Fibroblast of the aortic adventitia (primary cell): ENCODE measurements around the gene DBF4. TPM values are rescaled to one million over a fixed set of nuclear protein-coding genes. Genes with fewer than 3 reads are reported as not detected.
"Not testable (repeated sequence)": the region's sequence is repeated elsewhere in the genome, so short reads cannot be mapped to it uniquely, and the experiment has no call there.

ENCODE experiments used
- DNase-seq: peaks from one replicate; pipeline ENCODE4 v3.0.0-alpha.2; 2010; ENCODE audit warnings: low read depth
- H3K4me3 ChIP-seq: 2 replicates; pipeline ENCODE4 v1.5.1; 2011; ENCODE audit warnings: low read depth, mild to moderate bottlenecking, control low read depth, low read length, moderate library complexity
- CTCF ChIP-seq: IDR thresholded peaks from 2 replicates; pipeline ENCODE4 v1.5.1; 2011; ENCODE audit warnings: mild to moderate bottlenecking, low read length, control low read depth, inconsistent platforms; ENCODE audit not compliant: insufficient read depth
- total RNA-seq: library from RNA; depleted of rRNA; stranded (reverse); fragments of >200 nt; gene quantifications from 2 replicates; pipeline ENCODE4 v1.2.3, GENCODE V29; 2012; ENCODE audit warnings: low replicate concordance

The DBF4 gene
- total RNA-seq, 1 donor = 38.8 TPM

DNA sequence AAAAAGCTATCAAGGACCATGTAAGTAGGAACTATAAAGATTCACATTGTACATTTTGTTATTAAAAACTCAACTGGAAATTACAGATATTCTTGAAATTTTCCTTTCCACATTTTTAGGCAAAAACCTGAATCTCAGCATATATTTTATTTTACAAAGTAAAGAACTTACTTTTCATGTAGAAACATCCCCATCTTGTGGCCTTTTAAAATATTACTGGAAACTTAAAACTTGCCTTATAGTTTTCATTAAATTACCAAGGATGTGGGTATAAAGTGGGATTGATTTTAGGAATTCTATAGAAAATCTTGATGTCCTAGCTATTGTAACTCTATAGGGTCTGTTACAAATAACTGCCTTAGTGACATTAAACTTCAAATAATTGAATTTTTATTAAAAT is 10.6 kb downstream of the DBF4 start:
- DNase-seq = peak; percentile 76
- no peak overlapping the region for H3K4me3 ChIP-seq
- TF ChIP-seq CTCF = peak; percentile 33

DNA sequence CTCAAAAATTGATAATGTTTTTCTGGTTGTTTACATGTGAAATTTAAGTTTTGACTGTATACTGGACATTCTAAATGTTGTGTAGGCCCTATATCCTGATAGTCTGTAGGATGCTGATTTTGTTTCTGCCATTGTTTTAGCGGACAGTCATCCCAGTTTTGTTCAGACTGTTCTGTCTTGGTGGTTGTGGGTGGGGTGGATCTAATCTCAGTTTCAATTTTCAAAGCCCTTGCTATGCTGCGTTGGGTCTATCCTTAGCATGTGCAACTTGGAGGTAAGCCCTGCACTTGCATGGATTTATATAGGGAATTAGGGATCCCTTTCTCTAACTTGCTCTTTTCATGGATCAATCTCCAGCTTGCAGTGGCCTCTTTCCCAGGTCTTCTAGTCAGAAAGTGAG is 19.1 kb downstream of the DBF4 start:
- TF ChIP-seq CTCF = no peak
- DNase-seq = no peak
- H3K4me3 ChIP-seq = no peak overlapping the region

DNA sequence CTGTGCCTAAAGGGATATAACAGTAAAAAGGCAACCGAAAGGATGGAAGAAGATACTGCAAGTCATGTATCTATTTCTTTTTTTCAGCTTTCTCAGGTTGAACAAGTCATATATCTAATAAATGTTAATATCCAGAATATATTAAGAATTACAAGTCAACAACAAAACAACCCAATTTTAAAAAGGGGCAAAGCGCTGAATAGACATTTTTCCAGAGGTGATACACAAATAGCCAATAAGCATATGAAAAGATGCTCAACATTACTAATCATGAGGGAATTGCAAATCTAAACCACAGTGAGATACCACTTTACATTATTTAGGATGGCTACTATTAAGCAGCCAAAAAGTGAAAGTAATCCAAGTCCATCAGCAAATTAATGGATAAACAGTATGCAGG is 23.0 kb downstream of the DBF4 start:
- no peak for TF ChIP-seq CTCF
- H3K4me3 ChIP-seq = no peak overlapping the region
- DNase-seq = no peak

GRCh38 chr7:87907136-87907906 is 31.0 kb downstream of the DBF4 start:
- H3K4me3 ChIP-seq = not testable (repeated sequence)
- peak; percentile 13 for DNase-seq

- H3K4me3 ChIP-seq, DNase-seq: not testable (repeated sequence)
These were observed 32.5 kb downstream of the DBF4 start for GRCh38 chr7:87908814-87909213.

GRCh38 chr7:87912121-87912520 is 35.8 kb downstream of the DBF4 start:
- no peak overlapping the region for H3K4me3 ChIP-seq
- no peak for TF ChIP-seq CTCF
- no peak for DNase-seq

DNA sequence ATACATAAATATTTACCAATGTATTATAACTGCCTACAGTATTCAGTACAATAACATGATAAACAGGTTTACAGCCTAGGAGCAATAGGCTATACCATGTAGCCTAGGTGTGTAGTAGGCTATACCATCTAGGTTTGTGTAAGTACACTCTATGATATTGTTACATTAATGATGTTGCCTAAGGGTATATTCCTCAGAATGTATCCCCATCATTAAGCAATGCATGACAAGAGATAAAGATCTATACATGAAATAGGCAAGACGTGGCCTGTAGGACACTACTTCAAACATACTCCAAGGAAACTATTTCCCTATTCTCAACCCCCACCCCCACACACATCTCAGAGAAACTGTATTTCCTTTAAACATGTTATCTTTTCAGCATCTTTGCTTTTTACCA is 42.4 kb downstream of the DBF4 start:
- DNase-seq = no peak
- no peak for TF ChIP-seq CTCF
- no peak overlapping the region for H3K4me3 ChIP-seq

DNA sequence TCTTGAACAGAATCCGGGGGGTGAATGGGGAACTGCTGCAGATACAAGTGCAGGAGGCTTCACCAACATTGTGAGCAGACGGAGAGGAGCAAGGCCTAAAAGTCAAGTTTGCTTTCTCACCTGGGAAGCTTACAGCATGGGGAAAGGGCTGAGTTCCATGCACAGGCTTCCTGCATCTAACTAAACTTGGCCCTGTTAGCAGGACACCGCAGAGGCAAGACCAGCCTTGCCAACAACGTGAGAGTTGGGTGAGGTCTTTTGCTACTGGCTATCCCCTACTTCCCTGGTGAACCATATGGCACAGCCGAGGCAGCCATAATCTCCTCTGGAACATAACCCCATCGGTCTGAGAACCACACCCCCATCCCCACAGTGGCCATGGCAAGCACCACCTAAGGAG is 43.6 kb downstream of the DBF4 start:
- no peak overlapping the region for H3K4me3 ChIP-seq
- no peak for TF ChIP-seq CTCF
- DNase-seq = no peak
